Endothelial cell of umbilical vein (primary cell): ENCODE measurements around the gene EIF5AL1. TPM values are rescaled to one million over a fixed set of nuclear protein-coding genes. Genes with fewer than 3 reads are reported as not detected.

Source experiments
- BruUV-seq: library from RNA; stranded (reverse); fragments of 400-500 nt; replicated peaks from 2 replicates; lab custom pipeline; 2021; lab: Mats Ljungman, UMichigan
- CTCF ChIA-PET: fragments of 300-600, 350-600 bp; sonication (Branson Sonifier 250); formaldehyde crosslinking; loops from one replicate; lab custom pipeline; 2021; ENCODE audit warnings: antibody characterized with exemption, inconsistent platforms; lab: Charles Lee
- POLR2A ChIA-PET: fragments of 300-600, 350-600 bp; sonication (Branson Sonifier 250); formaldehyde crosslinking; loops from one replicate; lab custom pipeline; 2021; ENCODE audit warnings: antibody characterized with exemption, inconsistent platforms; lab: Charles Lee
- DNase-seq: peaks from one replicate; pipeline ENCODE4 v3.0.0-alpha.2; 2011; ENCODE audit warnings: low read depth, low spot score
- FAIRE-seq: peaks from 2 replicates; lab custom pipeline; 2011; peaks lifted over from hg19 to GRCh38; lab: Jason Lieb, UNC
- H2AFZ ChIP-seq: 2 replicates; pipeline ENCODE4 v1.6.0; 2012; ENCODE audit warnings: low read depth, low read length, control low read depth, inconsistent platforms
- H3K27ac ChIP-seq: 2 replicates; pipeline ENCODE4 v1.5.1; 2011; ENCODE audit warnings: low read depth, mild to moderate bottlenecking, control low read depth, low read length, moderate library complexity; ENCODE audit not compliant: insufficient read depth
- H3K27me3 ChIP-seq, 2 experiments: 2 replicates each; pipeline versions ENCODE4 v1.6.0 to v1.6.1; 2011; ENCODE audit warnings: low read length in 2 of 2, mixed read lengths in 1 of 2; ENCODE audit not compliant: control insufficient read depth in 2 of 2, insufficient read depth in 2 of 2
- H3K36me3 ChIP-seq, 2 experiments: 2 replicates in 1 of 2; 3 replicates in 1 of 2; pipeline ENCODE4 v1.5.1; 2011; ENCODE audit warnings: low read length in 2 of 2, mild to moderate bottlenecking in 1 of 2, moderate library complexity in 1 of 2; ENCODE audit not compliant: control insufficient read depth in 2 of 2, insufficient read depth in 2 of 2; ENCODE audit errors: extremely low read depth in 1 of 2
- H3K4me1 ChIP-seq: 3 replicates; pipeline ENCODE4 v1.5.1; 2011; ENCODE audit warnings: mild to moderate bottlenecking, low read length; ENCODE audit not compliant: control insufficient read depth, insufficient read depth; ENCODE audit errors: extremely low read depth
- H3K4me2 ChIP-seq: 2 replicates; pipeline ENCODE4 v1.6.1; 2011; ENCODE audit warnings: low read length, control low read depth, mixed read lengths; ENCODE audit not compliant: insufficient read depth
- H3K4me3 ChIP-seq, 3 experiments: fragments of 200-600 bp in 1 of 3; sonication (generic), shearing (Covaris generic) in 1 of 3; replicated peaks in 1 of 3; 2 replicates each; pipeline ENCODE4 v1.5.1; 2011 to 2016; ENCODE audit warnings: control low read depth in 3 of 3, low read length in 3 of 3, mild to moderate bottlenecking in 2 of 3, inconsistent platforms in 1 of 3, low read depth in 1 of 3, moderate library complexity in 1 of 3; ENCODE audit not compliant: insufficient read depth in 1 of 3
- H3K79me2 ChIP-seq: 2 replicates; pipeline ENCODE4 v1.6.0; 2012; ENCODE audit warnings: low read length, inconsistent platforms; ENCODE audit not compliant: control insufficient read depth, insufficient read depth
- H3K9ac ChIP-seq: replicated peaks from 2 replicates; pipeline ENCODE3; 2011; ENCODE audit warnings: low read length, control low read depth; ENCODE audit not compliant: insufficient read depth; ENCODE audit errors: extremely low read depth
- H3K9me1 ChIP-seq: replicated peaks from 3 replicates; pipeline ENCODE4 v1.6.0; 2011; ENCODE audit warnings: mild to moderate bottlenecking, low read length; ENCODE audit not compliant: control insufficient read depth, insufficient read depth; ENCODE audit errors: extremely low read depth
- H3K9me3 ChIP-seq: replicated peaks from 2 replicates; pipeline ENCODE4 v1.5.1; 2012; ENCODE audit warnings: low read length, inconsistent platforms; ENCODE audit not compliant: control insufficient read depth, insufficient read depth
- H4K20me1 ChIP-seq: replicated peaks from 2 replicates; pipeline ENCODE3; 2011; ENCODE audit warnings: mild to moderate bottlenecking, low read length; ENCODE audit not compliant: control insufficient read depth, insufficient read depth; ENCODE audit errors: extremely low read depth
- EZH2 ChIP-seq: IDR thresholded peaks from 2 replicates; pipeline ENCODE4 v1.6.1; 2012; ENCODE audit warnings: borderline replicate concordance, low read depth, mild to moderate bottlenecking, moderate library complexity, low read length, inconsistent platforms; ENCODE audit not compliant: severe bottlenecking
- FOS ChIP-seq: IDR thresholded peaks from 2 replicates; pipeline ENCODE4 v1.6.1; 2011; ENCODE audit warnings: mild to moderate bottlenecking, low read length, moderate library complexity, borderline replicate concordance; ENCODE audit not compliant: insufficient read depth
- GATA2 ChIP-seq: IDR thresholded peaks from 2 replicates; pipeline ENCODE4 v1.7.0; 2011; ENCODE audit warnings: low read depth, mild to moderate bottlenecking, moderate library complexity, mixed read lengths, low read length; ENCODE audit not compliant: insufficient read length, insufficient read depth
- JUN ChIP-seq: IDR thresholded peaks from 2 replicates; pipeline ENCODE4 v1.6.1; 2011; ENCODE audit warnings: borderline replicate concordance, low read depth; ENCODE audit not compliant: insufficient read length, insufficient read depth
- MYC ChIP-seq: IDR thresholded peaks from one replicate; pipeline ENCODE4 v1.6.1; 2011; ENCODE audit warnings: mild to moderate bottlenecking, low read depth, low read length
- POLR2A ChIP-seq: IDR thresholded peaks from 2 replicates; pipeline ENCODE4 v1.6.1; 2012; ENCODE audit warnings: low read depth, mild to moderate bottlenecking, control low read depth, low read length
- POLR2AphosphoS5 ChIP-seq: IDR thresholded peaks from 2 replicates; pipeline ENCODE4 v1.6.1; 2012; ENCODE audit warnings: low read depth, mild to moderate bottlenecking, control low read depth, low read length, moderate library complexity; ENCODE audit not compliant: insufficient read depth
- dilution Hi-C: fragments of 300-500 bp; cut with MboI; formaldehyde crosslinking; loops from one replicate; pipeline ENCODE4 v1.15.0; 2019; ENCODE audit warnings: low sequenced_read_pairs; ENCODE audit not compliant: extremely low pct_ligation_motif_present
- intact Hi-C: fragments of 100-400 bp; cut with micrococcal nuclease; formaldehyde crosslinking; loops from one replicate; pipeline ENCODE4 v1.10.0; 2022
- polyA plus RNA-seq, 4 experiments: library from polyadenylated mRNA; depleted of rRNA in 3 of 4; stranded (reverse) in 3 of 4; unstranded in 1 of 4; fragments of >200 nt; gene quantifications; 2 replicates each; pipeline versions ENCODE4 v1.2.1 to v1.2.3, GENCODE V29; 2011 to 2012; ENCODE audit warnings: missing spikeins in 1 of 4
- total RNA-seq: library from RNA; stranded (reverse); gene quantifications from 2 replicates; pipeline ENCODE4 v1.2.3, GENCODE V29; 2021
- TF ChIP-seq, protein P1 (sequence below): IDR thresholded peaks from 2 replicates; pipeline ENCODE4 v1.6.1; 2011; ENCODE audit not compliant: insufficient read depth, insufficient read length
- TF ChIP-seq, protein P2 (sequence below), 2 donors: IDR thresholded peaks; 1 replicate in 1 of 2; 2 replicates in 1 of 2; pipeline ENCODE4 v1.5.1; 2011; ENCODE audit warnings: low read length in 2 of 2, mild to moderate bottlenecking in 2 of 2, moderate library complexity in 2 of 2, control low read depth in 1 of 2, inconsistent platforms in 1 of 2, low read depth in 1 of 2; ENCODE audit not compliant: insufficient read depth in 1 of 2; ENCODE audit errors: extremely low read depth in 1 of 2

EIF5AL1 gene
- total and polyA plus RNA-seq, 2 donors (not counting 3 experiments of a cell fraction or from before 2014, with no cell fraction given), result 0.29 to 1.0 TPM

GRCh38 chr10:79484476-79484875 lies 27.9 kb upstream of the EIF5AL1 start:
- H4K20me1 ChIP-seq, result no peaks in the 10 kb centered on the region
- no peaks in the 10 kb centered on the region for H3K9me1 ChIP-seq
- DNase-seq (no peak), FAIRE-seq (no peak)
- intact Hi-C loops (no loop called here), dilution Hi-C loops (no loop called here)
- no peaks in the 10 kb centered on the region for H3K4me1 ChIP-seq
- no TSS peak for BruUV-seq
- peaks cover 3 to 6% of the 10 kb centered on the region in 2 experiments for H3K27me3 ChIP-seq
- no peaks in the 10 kb centered on the region for H3K9me3 ChIP-seq
- ChIA-PET CTCF (interaction anchor here (10.8 kb wide), 1 partner anchor 111 kb away, joined by 252 read pairs; no protein-coding TSS in a partner anchor), POLR2A (no interaction called here)
- H2AFZ ChIP-seq, result no peak overlapping the region
- H3K9ac ChIP-seq, result no peak overlapping the region
- H3K79me2 ChIP-seq, result no peaks in the 10 kb centered on the region
- TF ChIP-seq, protein P1, sequence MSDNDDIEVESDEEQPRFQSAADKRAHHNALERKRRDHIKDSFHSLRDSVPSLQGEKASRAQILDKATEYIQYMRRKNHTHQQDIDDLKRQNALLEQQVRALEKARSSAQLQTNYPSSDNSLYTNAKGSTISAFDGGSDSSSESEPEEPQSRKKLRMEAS, result no peak
- TF ChIP-seq POLR2A, result no peak
- TF ChIP-seq JUN, result no peak
- no peak for TF ChIP-seq POLR2AphosphoS5
- TF ChIP-seq GATA2, result no peak
- no peak for TF ChIP-seq MYC
- TF ChIP-seq FOS, result no peak
- TF ChIP-seq, protein P2, sequence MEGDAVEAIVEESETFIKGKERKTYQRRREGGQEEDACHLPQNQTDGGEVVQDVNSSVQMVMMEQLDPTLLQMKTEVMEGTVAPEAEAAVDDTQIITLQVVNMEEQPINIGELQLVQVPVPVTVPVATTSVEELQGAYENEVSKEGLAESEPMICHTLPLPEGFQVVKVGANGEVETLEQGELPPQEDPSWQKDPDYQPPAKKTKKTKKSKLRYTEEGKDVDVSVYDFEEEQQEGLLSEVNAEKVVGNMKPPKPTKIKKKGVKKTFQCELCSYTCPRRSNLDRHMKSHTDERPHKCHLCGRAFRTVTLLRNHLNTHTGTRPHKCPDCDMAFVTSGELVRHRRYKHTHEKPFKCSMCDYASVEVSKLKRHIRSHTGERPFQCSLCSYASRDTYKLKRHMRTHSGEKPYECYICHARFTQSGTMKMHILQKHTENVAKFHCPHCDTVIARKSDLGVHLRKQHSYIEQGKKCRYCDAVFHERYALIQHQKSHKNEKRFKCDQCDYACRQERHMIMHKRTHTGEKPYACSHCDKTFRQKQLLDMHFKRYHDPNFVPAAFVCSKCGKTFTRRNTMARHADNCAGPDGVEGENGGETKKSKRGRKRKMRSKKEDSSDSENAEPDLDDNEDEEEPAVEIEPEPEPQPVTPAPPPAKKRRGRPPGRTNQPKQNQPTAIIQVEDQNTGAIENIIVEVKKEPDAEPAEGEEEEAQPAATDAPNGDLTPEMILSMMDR (IDR thresholded peaks at IDR 0.05; ENCODE audit: extremely low read depth in 1 of 2, insufficient read depth in 1 of 2, low read depth in 1 of 2, low read length in 2 of 2), result no peak
- TF ChIP-seq EZH2, result no peak
- H3K36me3 ChIP-seq, result no peaks in the 10 kb centered on the region
- no peak overlapping the region for H3K27ac ChIP-seq
- H3K4me3 ChIP-seq, result no peak overlapping the region
- no peak overlapping the region for H3K4me2 ChIP-seq
